ENCODE results near the gene IL6ST.
A peak's percentile ranks its signal among the peaks of the same experiment; 100 is the strongest.

IL6ST gene

DNA sequence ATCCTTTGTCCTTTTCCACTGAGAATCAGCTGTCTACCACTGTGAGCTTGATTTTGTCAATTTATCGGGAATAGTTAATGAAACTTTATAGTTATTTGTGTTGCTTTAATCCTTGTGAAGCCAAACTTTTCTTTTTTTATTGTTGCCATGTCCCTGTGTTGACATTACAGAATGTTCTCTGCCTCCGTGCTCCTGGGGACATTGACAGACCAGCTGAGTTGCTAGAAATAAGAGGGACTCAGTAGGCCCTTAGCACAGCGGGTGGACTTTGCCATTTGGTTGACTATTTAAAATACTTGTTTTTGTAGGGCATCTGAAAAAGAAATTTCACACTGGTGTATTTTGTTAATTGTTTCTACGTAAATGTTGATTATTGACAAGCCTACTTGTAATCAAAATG is 73.1 kb downstream of the IL6ST start:
- no peak for DNase-seq (ENCODE audit: low read depth in 1 of 2, low spot score in 1 of 2)

- DNase-seq (ENCODE audit: low read depth in 1 of 2, low spot score in 1 of 2), result no peak
Measured at GRCh38 chr5:55920784-55921183, 74.0 kb downstream of the IL6ST start.

DNA sequence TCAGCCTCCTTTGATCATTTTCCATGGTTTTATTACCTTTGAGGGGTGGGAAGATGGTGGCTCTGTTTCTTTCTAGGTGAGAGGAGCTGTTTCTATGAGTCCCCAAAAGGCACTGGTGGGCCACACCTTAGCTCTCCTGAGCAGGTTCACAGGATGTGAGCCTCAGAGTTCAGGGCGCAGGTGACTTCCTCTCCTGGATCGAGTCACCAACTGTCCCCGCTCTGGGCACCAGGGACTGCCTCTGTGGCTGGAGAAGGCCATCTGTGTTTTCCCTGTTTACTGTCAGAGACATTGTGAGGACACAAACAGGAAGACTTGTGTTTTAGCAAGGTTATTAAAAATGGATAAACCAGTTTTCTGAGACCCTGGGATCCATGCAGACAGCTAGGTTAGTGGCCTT is 75.1 kb downstream of the IL6ST start:
- no peak for DNase-seq (ENCODE audit: low read depth in 1 of 2, low spot score in 1 of 2)

DNA sequence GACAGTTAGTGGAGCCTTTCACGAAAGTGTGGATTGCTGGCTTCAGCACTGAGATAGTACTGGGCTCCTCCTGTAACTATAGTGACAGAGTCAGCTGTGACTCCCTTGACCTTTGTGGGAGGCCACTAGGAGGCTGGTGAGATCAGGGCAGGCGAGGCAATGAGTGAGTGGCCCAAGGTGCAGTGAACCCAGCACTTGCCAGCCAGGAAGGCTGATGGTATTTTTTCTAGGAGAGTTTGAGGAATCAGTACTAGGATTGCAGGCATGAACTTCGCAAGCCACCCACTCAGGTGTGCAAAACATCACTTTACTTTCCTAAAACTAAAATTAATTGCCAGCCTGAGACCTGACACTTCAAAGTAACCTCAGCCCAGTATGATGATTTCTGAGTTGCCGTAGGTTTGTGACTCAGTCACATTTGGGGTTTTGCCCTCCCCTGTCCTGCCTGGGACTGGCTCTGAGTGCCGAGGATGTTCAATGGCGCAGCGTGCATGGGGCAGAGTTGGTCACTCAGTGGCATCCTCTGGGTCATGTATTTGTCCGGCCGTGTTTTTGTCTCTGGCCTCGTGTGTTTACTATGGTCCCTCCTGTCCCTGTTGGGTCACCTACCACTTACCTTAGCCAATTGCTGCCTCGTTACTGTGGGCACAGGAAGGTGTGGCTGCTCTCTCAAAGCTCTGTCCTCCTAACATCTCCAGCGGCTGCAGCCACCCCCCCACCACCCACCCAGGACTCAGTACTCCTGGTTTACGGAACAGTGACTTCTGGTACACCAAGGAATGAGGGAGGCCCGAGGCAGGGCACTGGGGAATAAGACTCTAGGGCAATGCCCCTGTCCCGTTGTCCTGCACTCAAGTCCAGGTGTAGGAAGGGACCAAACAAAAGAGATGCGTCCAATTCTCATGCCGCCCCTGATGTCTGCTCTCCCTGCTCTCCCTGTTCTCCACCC is 76.4 kb downstream of the IL6ST start:
- DNase-seq (ENCODE audit: low read depth in 1 of 2, low spot score in 1 of 2), result no peak

- DNase-seq (ENCODE audit: low read depth in 1 of 2, low spot score in 1 of 2), result no peak
Measured at GRCh38 chr5:55917402-55918086, 77.2 kb downstream of the IL6ST start.

GRCh38 chr5:55916986-55917385 is 77.8 kb downstream of the IL6ST start:
- DNase-seq (ENCODE audit: low read depth in 1 of 2, low spot score in 1 of 2), result no peak

- DNase-seq (ENCODE audit: low read depth in 1 of 2, low spot score in 1 of 2), result no peak
Measured at GRCh38 chr5:55915783-55916182, 79.0 kb downstream of the IL6ST start.

GRCh38 chr5:55914971-55915370 is 79.8 kb downstream of the IL6ST start:
- no peak for DNase-seq (ENCODE audit: low read depth in 1 of 2, low spot score in 1 of 2)

GRCh38 chr5:55913466-55914413 is 81.0 kb downstream of the IL6ST start:
- DNase-seq (ENCODE audit: low read depth in 1 of 2, low spot score in 1 of 2), result no peak

DNA sequence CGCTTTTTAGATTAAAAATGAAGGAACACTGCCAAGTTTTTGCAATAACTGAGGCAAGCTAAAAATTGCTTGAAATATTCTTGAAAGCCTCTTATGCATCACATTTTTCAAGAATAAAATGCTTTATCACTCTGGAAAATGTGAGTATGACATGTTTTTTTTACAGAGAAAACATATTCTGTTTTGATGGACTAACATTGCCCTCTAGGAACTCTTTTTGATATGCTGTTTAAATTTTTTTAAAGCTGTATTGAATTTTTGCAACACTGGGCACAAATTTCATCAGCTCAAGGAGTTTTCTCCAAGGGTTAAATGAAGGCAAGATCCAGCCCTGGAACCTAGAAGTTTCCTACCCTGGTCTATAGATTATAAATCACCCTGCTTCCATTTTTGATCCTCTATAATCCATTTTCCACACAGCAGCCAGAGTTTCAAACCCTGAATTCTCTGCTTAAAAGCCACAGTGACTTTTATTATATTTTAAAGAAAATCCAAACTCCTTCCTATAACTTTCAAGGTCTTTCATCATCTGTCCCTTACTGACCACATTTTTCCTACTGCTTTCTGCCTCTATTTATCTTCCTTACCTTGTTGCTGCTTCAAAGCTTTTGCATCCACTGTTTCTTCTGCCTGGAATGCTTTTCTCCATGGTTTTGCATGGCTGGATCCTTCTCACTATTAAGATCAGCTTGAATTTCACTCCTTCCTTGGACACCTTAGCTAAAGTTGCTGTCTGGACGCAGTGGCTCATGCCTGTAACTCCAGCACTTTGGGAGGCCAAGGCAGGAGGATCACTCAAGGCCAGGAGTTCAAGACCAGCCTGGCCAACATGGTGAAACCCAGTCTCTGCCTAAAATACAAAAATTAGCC is 82.7 kb downstream of the IL6ST start:
- no peak for DNase-seq (ENCODE audit: low read depth in 1 of 2, low spot score in 1 of 2)

- DNase-seq (ENCODE audit: low read depth in 1 of 2, low spot score in 1 of 2), result no peak
Measured at GRCh38 chr5:55908804-55909203, 86.0 kb downstream of the IL6ST start.

DNA sequence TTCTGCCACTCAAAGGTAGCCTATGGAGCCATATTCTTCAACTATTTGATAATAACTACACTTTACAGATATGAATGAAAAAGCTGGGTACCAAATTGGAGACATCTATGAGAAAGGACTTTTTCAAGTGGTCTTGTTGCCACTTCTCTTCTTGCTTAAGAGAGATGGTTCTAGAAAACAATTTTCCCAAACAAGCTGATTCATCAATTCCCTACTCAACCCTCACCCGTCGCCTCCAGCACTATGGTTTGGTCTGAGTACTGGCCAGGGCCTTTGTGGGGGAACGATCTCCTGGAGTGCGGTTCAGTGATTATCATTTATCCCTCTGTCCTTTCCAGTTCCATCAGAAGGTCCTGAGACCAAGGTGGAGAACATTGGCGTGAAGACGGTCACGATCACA is 86.8 kb downstream of the IL6ST start:
- DNase-seq (ENCODE audit: low read depth in 1 of 2, low spot score in 1 of 2), result no peak

GRCh38 chr5:55905251-55905650 is 89.5 kb downstream of the IL6ST start:
- DNase-seq (ENCODE audit: low read depth in 1 of 2, low spot score in 1 of 2), result no peak

DNA sequence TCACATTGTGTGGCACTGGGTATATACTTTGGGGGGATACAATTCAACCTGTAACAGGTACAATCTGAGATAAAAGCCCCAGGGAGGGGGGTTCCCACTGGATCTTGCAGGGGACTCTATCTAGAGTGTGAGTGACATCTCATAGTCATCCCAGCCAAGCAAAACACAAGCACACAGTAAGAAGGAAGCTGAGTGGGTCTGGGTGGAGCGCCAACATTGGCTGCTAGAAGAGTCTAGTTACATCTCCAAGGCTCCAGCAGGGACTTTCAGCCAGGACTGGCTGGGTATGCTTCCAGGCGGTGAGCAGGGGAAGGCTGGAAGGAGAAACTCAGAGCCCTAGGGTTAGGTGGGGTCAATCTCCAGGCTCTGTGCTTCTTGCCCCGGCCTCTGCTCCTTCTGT is 90.6 kb downstream of the IL6ST start:
- DNase-seq (ENCODE audit: low read depth in 1 of 2, low spot score in 1 of 2), result no peak

GRCh38 chr5:55903121-55903701 is 91.6 kb downstream of the IL6ST start:
- peak; percentile 36 to 44 for DNase-seq (ENCODE audit: low read depth in 1 of 2, low spot score in 1 of 2)

DNA sequence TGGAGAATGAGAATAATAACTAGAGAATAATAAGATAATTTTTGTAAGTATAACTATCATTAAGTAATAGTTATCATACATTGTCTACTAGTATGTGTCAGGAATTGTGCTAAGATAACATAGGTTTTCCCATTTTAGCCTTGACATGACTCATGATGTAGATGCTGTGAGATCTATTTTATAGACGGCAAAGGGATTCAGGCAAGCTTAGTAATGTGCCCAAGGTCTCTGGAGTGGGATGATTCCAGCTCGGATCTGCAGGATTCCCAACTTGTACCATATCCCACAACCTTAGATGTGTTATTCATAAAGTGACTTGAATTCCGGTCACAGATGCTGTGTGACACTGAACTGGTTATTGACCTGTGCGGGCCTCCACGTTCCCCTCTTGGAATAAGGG is 92.1 kb downstream of the IL6ST start:
- DNase-seq (ENCODE audit: low read depth in 1 of 2, low spot score in 1 of 2), result no peak

DNA sequence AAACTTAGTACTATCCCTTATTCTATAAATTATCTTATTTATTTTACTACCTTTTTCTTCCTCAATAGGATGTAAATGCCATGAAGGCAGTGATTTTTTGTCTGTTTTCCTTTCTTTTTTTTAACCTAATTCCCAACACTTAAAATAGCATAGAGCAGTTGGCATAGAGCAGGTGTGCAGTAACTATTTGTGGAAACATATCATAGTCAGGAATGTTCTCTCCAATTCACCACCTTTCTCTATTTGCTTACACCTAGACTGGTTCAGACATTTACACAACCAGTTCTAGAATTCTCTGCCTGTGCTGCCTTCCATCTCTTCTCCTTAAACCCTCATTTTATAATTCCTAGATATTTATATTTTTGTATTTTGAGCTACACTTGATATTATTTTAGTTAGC is 94.0 kb downstream of the IL6ST start:
- DNase-seq (ENCODE audit: low read depth in 1 of 2, low spot score in 1 of 2), result no peak

- DNase-seq (ENCODE audit: low read depth in 1 of 2, low spot score in 1 of 2), result no peak
Measured at GRCh38 chr5:55900068-55900467, 94.7 kb downstream of the IL6ST start.

- DNase-seq (ENCODE audit: low read depth in 1 of 2, low spot score in 1 of 2), result no peak
Measured at GRCh38 chr5:55899344-55899743, 95.4 kb downstream of the IL6ST start.

DNA sequence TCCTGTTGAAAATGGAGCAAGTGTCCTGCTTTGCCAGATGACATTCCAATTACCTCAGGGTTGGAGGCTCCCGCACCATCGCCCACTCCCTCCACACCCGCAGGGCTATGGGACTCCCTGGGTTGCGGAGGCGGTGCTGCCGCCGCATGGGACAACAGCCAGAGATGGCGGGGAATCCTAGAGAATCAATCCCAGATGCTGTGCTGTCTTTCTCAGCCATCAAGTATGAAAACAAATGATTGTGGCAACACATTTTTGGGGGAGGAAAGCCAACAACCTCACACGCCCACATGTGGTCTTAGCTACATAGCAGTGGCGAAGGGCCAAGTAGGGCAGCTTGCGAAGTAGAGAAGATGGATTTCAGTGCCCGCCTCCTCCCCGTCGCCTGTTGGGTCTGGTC is 96.9 kb downstream of the IL6ST start:
- no peak for DNase-seq (ENCODE audit: low read depth in 1 of 2, low spot score in 1 of 2)

Data from stimulated activated CD4-positive, alpha-beta T cell treated with anti-CD3 and anti-CD28 coated beads, Interleukin-15, amount 100 ng/mL, for 1 hour (primary cell).